Erythroblast (primary cell): ENCODE measurements around the gene KLHL22.

Experiments used
- DNase-seq, 2 experiments: peaks; one replicate each; lab custom pipeline; 2025; lab: John Stamatoyannopoulos, UW
- GATA1 ChIP-seq: IDR thresholded peaks from 2 replicates; pipeline ENCODE4 v1.6.1; 2011; ENCODE audit warnings: low read depth, mild to moderate bottlenecking, control low read depth, low read length, moderate library complexity
- POLR2A ChIP-seq: IDR thresholded peaks from 2 replicates; pipeline ENCODE4 v1.6.1; 2011; ENCODE audit warnings: mild to moderate bottlenecking, low read length

Gene KLHL22

GRCh38 chr22:20442485-20443284, 52.9 kb downstream of the KLHL22 start:
- no peak for DNase-seq
- TF ChIP-seq POLR2A (no peak), GATA1 (no peak)

GRCh38 chr22:20441631-20442484, 53.7 kb downstream of the KLHL22 start:
- no peak for TF ChIP-seq GATA1
- no peak for TF ChIP-seq POLR2A
- DNase-seq = no peak

GRCh38 chr22:20440637-20441591, 54.7 kb downstream of the KLHL22 start:
- DNase-seq = no peak
- TF ChIP-seq POLR2A (no peak), GATA1 (no peak)

- no peak for DNase-seq
- TF ChIP-seq POLR2A = no peak
- TF ChIP-seq GATA1 = no peak
Observed at GRCh38 chr22:20439928-20440575, 55.5 kb downstream of the KLHL22 start.

- TF ChIP-seq POLR2A = no peak
- no peak for TF ChIP-seq GATA1
Observed at GRCh38 chr22:20439556-20439927, 56.1 kb downstream of the KLHL22 start.

DNA sequence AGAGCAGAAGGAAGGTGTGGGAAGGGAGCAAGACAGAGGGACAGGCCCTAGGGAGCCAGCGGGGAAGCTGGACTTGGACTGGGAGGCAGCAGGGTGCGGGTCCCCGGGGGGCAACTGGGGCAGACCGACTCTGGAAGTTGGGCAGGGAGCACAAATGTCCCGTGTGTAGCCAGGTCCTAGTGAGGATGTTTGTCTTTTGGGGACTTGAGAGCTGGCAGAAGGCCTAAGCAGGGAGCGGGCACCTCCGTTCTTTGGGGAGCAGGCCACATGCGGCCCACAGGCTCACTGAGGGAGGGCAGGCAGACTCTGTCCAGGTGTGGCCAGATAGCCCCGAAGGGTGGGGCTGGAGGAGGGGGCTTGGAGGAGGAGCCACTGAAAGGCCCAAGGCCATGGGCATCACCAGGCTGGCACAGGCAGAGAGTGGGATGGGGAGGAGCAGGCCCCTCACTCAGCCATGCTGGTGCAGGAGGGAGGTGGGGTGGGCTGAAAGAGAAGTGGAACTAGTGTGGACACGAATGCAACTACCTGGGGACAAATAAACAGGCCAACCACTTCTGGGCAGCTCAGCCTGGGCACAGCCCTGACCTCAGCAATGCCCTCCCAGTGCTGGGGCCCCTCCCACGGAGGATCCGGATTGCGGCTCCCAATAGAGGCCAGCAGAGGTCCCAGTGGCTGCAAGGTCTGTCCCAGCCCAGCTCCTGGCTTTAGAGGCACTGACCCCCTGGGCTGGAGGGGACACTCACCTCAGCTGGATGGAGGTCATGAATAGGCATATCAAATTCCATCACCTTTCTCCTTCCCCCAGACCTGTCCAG, 56.7 kb downstream of the KLHL22 start:
- DNase-seq = no peak
- TF ChIP-seq POLR2A (no peak), GATA1 (no peak)

More at GRCh38 chr22:20439556-20439927, 56.1 kb downstream of the KLHL22 start:
- DNase-seq = no peak

- DNase-seq = no peak
- TF ChIP-seq POLR2A = no peak
- TF ChIP-seq GATA1 = no peak
Observed at GRCh38 chr22:20438427-20438677, 57.2 kb downstream of the KLHL22 start.

GRCh38 chr22:20437613-20438426, 57.8 kb downstream of the KLHL22 start, which contains the start of gene SCARF2:
TSS of gene SCARF2 (minus strand) at chr22:20437825. CDS start at chr22:20437754, 71 bp downstream.
- TF ChIP-seq GATA1 = no peak
- no peak for TF ChIP-seq POLR2A
- DNase-seq = no peak

DNA sequence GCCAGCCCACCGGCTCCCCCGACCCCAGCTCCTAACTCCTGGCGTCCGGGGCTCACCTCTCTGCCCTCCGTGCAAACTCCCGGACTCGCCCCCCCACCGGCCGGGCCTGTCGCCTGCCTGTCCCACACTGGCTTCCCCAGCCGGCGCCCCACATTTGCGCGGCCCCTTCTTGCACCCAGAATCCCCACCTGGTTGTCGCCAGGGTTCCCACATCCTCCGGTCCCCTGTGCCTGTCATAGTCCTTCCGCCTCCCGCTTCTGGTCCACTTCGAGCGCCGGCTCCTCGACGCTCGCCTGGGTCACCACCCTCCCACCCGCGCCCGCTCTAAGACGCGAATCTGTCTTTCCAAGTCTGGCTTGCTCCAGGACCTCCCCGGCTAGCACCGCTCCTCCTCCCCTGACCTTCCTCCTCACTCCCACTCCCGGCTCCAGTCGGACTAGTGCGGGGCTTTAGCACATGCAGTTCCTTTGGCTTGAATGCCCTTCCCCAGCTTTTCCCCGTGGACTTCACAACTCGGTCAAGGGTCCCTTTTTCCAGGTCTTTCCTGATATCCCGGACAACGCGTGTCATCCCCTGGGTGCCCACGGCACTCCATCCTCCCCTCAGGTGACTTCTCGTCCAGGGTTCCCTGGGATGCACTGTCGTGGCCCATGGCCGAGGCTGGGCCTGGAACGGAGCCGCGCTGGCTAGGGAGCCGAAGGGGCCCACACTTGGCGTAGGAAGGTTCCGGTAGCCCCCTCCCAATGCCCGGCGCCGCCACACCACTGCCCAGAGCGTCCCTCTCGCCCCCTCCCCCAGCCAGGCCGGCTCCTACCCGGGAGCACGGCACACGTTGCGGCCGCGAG, 58.6 kb downstream of the KLHL22 start:
- no peak for DNase-seq
- TF ChIP-seq GATA1 (no peak), POLR2A (no peak)

DNA sequence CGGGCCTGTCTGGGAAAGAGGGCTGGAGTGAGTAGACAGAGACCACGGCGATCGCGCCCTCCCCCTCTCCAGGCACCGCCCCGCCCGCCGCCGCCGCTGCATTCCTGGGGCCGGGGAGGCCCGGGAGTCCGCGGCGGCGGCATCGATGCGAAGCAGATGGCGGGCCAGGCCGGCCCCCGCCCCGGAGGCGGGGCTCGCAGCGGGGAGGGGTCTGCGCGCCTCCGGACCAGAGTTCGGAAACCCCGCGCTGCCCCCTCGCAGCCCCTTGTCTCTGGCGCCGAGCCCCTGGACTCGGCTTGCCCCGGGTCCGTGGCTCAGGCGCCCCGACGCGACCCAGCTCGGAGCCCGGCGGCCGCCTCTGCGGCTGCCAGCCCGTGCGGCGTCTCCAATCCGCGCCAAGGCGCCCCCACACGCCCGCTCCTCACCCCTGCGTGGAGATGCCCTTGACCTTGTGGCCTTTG, 59.3 kb downstream of the KLHL22 start:
- TF ChIP-seq GATA1 (no peak), POLR2A (no peak)
- no peak for DNase-seq
